CD8-positive, alpha-beta memory T cell (primary cell): Measurements from ENCODE around the gene IQSEC3. TPM values are rescaled to one million over a fixed set of nuclear protein-coding genes. Genes with fewer than 3 reads are reported as not detected.
"Not testable (repeated sequence)": the region's sequence is repeated elsewhere in the genome, so short reads cannot be mapped to it uniquely, and the experiment has no call there.

ENCODE experiments used
- CTCF ChIA-PET: fragments of 350-600 bp; sonication (Branson Sonifier 250); formaldehyde crosslinking; loops from one replicate; lab custom pipeline; 2021; ENCODE audit warnings: antibody characterized with exemption; lab: Charles Lee
- POLR2A ChIA-PET: fragments of 350-600 bp; sonication (Branson Sonifier 250); formaldehyde crosslinking; loops from one replicate; lab custom pipeline; 2021; ENCODE audit warnings: antibody characterized with exemption; lab: Charles Lee
- DNase-seq, 5 donors: peaks; one replicate each; pipeline versions ENCODE4 v3.0.0 to v3.0.0-alpha.2; 2020 to 2022; ENCODE audit warnings: mixed read lengths in 1 of 5
- H3K27ac ChIP-seq: one replicate; pipeline ENCODE4 v1.7.0; 2013; ENCODE audit warnings: low read depth, mild to moderate bottlenecking, low read length, moderate library complexity
- H3K27me3 ChIP-seq: 2 replicates; pipeline ENCODE4 v1.7.0; 2013; ENCODE audit warnings: low read length, mild to moderate bottlenecking; ENCODE audit not compliant: insufficient read depth, poor library complexity, severe bottlenecking
- H3K36me3 ChIP-seq: 2 replicates; pipeline ENCODE4 v1.7.0; 2013; ENCODE audit warnings: mild to moderate bottlenecking, low read length, moderate library complexity; ENCODE audit not compliant: insufficient read depth
- H3K4me1 ChIP-seq: 2 replicates; pipeline ENCODE4 v1.7.0; 2013; ENCODE audit warnings: mild to moderate bottlenecking, low read length, moderate library complexity; ENCODE audit not compliant: insufficient read depth
- H3K4me3 ChIP-seq: 2 replicates; pipeline ENCODE4 v1.7.0; 2013; ENCODE audit warnings: mild to moderate bottlenecking, low read length
- H3K9me3 ChIP-seq: 2 replicates; pipeline ENCODE4 v1.7.0; 2013; ENCODE audit warnings: mild to moderate bottlenecking, low read length
- H3K27ac Mint-ChIP-seq, 8 donors: one replicate each; pipeline ENCODE4 v1.8.0; 2020 to 2021; ENCODE audit warnings: mixed read lengths in 8 of 8, mild to moderate bottlenecking in 6 of 8, inconsistent platforms in 3 of 8, moderate library complexity in 3 of 8
- H3K27me3 Mint-ChIP-seq, 2 donors: one replicate each; pipeline ENCODE4 v1.8.0; 2020 to 2021; ENCODE audit warnings: mixed read lengths in 2 of 2, mild to moderate bottlenecking in 1 of 2, moderate library complexity in 1 of 2
- H3K36me3 Mint-ChIP-seq, 3 donors: one replicate each; pipeline ENCODE4 v1.8.0; 2020 to 2021; ENCODE audit warnings: mixed read lengths in 3 of 3, inconsistent platforms in 1 of 3, mild to moderate bottlenecking in 1 of 3
- H3K4me1 Mint-ChIP-seq, 3 donors: one replicate each; pipeline ENCODE4 v1.8.0; 2020 to 2021; ENCODE audit warnings: mixed read lengths in 3 of 3, inconsistent platforms in 1 of 3, mild to moderate bottlenecking in 1 of 3
- H3K4me3 Mint-ChIP-seq, 7 donors: one replicate each; pipeline ENCODE4 v1.8.0; 2020 to 2021; ENCODE audit warnings: mixed read lengths in 7 of 7, mild to moderate bottlenecking in 6 of 7, moderate library complexity in 4 of 7, inconsistent platforms in 2 of 7
- H3K9me3 Mint-ChIP-seq, 5 donors: one replicate each; pipeline ENCODE4 v1.8.0; 2020 to 2022; ENCODE audit warnings: mixed read lengths in 5 of 5, mild to moderate bottlenecking in 3 of 5, moderate library complexity in 2 of 5, inconsistent platforms in 1 of 5
- polyA plus RNA-seq: library from polyadenylated mRNA; unstranded; fragments of 300-500 nt; fragmentation: Illumina TruSeq; gene quantifications from one replicate; pipeline ENCODE4 v1.2.3, GENCODE V29; 2021
- total RNA-seq, 2 experiments: library from RNA; stranded (reverse); gene quantifications; one replicate each; pipeline ENCODE4 v1.2.3, GENCODE V29; 2021

The IQSEC3 gene
- total and polyA plus RNA-seq, 3 experiments from 2014 or later: 0.53 to 0.88 TPM; not detected in 1

GRCh38 chr12:47699-48226 lies 18.8 kb upstream of the IQSEC3 start:
- H3K27me3 ChIP-seq, POLR2A ChIA-PET, H3K36me3 ChIP-seq, H3K4me3 Mint-ChIP-seq, H3K27ac ChIP-seq, H3K4me3 ChIP-seq, H3K9me3 ChIP-seq, H3K36me3 Mint-ChIP-seq, H3K4me1 ChIP-seq, CTCF ChIA-PET, DNase-seq, H3K27ac Mint-ChIP-seq, H3K4me1 Mint-ChIP-seq, H3K9me3 Mint-ChIP-seq: not testable (repeated sequence)
- peaks cover 33 to 64% of the 10 kb centered on the region in 2 donors for H3K27me3 Mint-ChIP-seq

- H3K4me3 Mint-ChIP-seq, H3K27ac Mint-ChIP-seq, CTCF ChIA-PET, H3K27me3 ChIP-seq, H3K36me3 Mint-ChIP-seq, H3K9me3 ChIP-seq, H3K9me3 Mint-ChIP-seq, H3K36me3 ChIP-seq, H3K4me1 ChIP-seq, H3K4me3 ChIP-seq, POLR2A ChIA-PET, H3K27ac ChIP-seq, DNase-seq, H3K4me1 Mint-ChIP-seq: not testable (repeated sequence)
- H3K27me3 Mint-ChIP-seq: peaks cover 43 to 71% of the 10 kb centered on the region in 2 donors
Observed at GRCh38 chr12:49149-49548, 17.4 kb upstream of the IQSEC3 start.

- H3K27ac ChIP-seq, H3K4me3 Mint-ChIP-seq, H3K9me3 ChIP-seq, H3K4me1 Mint-ChIP-seq, POLR2A ChIA-PET, H3K4me1 ChIP-seq, H3K36me3 ChIP-seq, DNase-seq, H3K27ac Mint-ChIP-seq, CTCF ChIA-PET, H3K4me3 ChIP-seq, H3K36me3 Mint-ChIP-seq, H3K9me3 Mint-ChIP-seq: not testable (repeated sequence)
- H3K27me3 ChIP-seq: peaks cover 25% of the 10 kb centered on the region
- peaks cover 45 to 76% of the 10 kb centered on the region in 2 donors for H3K27me3 Mint-ChIP-seq
Observed at GRCh38 chr12:51087-51486, 15.5 kb upstream of the IQSEC3 start.

- H3K4me3 Mint-ChIP-seq, H3K4me1 ChIP-seq, CTCF ChIA-PET, H3K4me1 Mint-ChIP-seq, H3K27ac Mint-ChIP-seq, H3K9me3 ChIP-seq, H3K27ac ChIP-seq, POLR2A ChIA-PET, DNase-seq, H3K4me3 ChIP-seq, H3K9me3 Mint-ChIP-seq, H3K36me3 ChIP-seq, H3K36me3 Mint-ChIP-seq: not testable (repeated sequence)
- H3K27me3 ChIP-seq: peaks cover 34% of the 10 kb centered on the region
- peaks cover 50 to 78% of the 10 kb centered on the region in 2 donors for H3K27me3 Mint-ChIP-seq
Observed at GRCh38 chr12:51962-52361, 14.6 kb upstream of the IQSEC3 start.

GRCh38 chr12:52902-53734 lies 13.4 kb upstream of the IQSEC3 start:
- DNase-seq, H3K4me1 Mint-ChIP-seq, H3K9me3 ChIP-seq, H3K27ac ChIP-seq, H3K4me1 ChIP-seq, CTCF ChIA-PET, H3K4me3 ChIP-seq, H3K36me3 Mint-ChIP-seq, H3K27ac Mint-ChIP-seq, POLR2A ChIA-PET, H3K4me3 Mint-ChIP-seq, H3K36me3 ChIP-seq: not testable (repeated sequence)
- H3K27me3 ChIP-seq: peaks cover 38% of the 10 kb centered on the region
- Mint-ChIP-seq H3K27me3 (peaks cover 61 to 83% of the 10 kb centered on the region in 2 donors), H3K9me3 (peaks cover 6 to 13% (median 8%) of the 10 kb centered on the region in 5 donors)

GRCh38 chr12:53735-54730 lies 12.5 kb upstream of the IQSEC3 start:
- ChIA-PET CTCF (no interaction called here), POLR2A (no interaction called here)
- Histone ChIP-seq H3K27me3 (peaks cover 38% of the 10 kb centered on the region), H3K27ac (no peak overlapping the region), H3K9me3 (no peaks in the 10 kb centered on the region), H3K4me1 (no peaks in the 10 kb centered on the region), H3K4me3 (no peak overlapping the region), H3K36me3 (no peaks in the 10 kb centered on the region)
- no peak for DNase-seq
- Mint-ChIP-seq H3K36me3 (peaks cover 0 to 16% (median 0%) of the 10 kb centered on the region in 3 donors), H3K27me3 (peaks cover 68 to 86% of the 10 kb centered on the region in 2 donors), H3K4me1 (no peaks in the 10 kb centered on the region), H3K27ac (peak overlapping the region in 1 of 8 donors; percentile 18), H3K9me3 (peaks cover 15 to 22% (median 17%) of the 10 kb centered on the region in 5 donors), H3K4me3 (no peak overlapping the region)

- H3K4me3 Mint-ChIP-seq: no peak overlapping the region
- Histone ChIP-seq H3K9me3 (no peaks in the 10 kb centered on the region), H3K27me3 (peaks cover 38% of the 10 kb centered on the region), H3K27ac (no peak overlapping the region), H3K36me3 (no peaks in the 10 kb centered on the region), H3K4me1 (no peaks in the 10 kb centered on the region), H3K4me3 (no peak overlapping the region)
- POLR2A ChIA-PET: no interaction called here
- H3K36me3 Mint-ChIP-seq: peaks cover 0 to 16% (median 0%) of the 10 kb centered on the region in 3 donors
- H3K9me3 Mint-ChIP-seq: peaks cover 19 to 27% (median 23%) of the 10 kb centered on the region in 5 donors
- peaks cover 67 to 88% of the 10 kb centered on the region in 2 donors for H3K27me3 Mint-ChIP-seq
- CTCF ChIA-PET: no interaction called here
- H3K27ac Mint-ChIP-seq: no peak overlapping the region
- no peak for DNase-seq
- H3K4me1 Mint-ChIP-seq: no peaks in the 10 kb centered on the region
Observed at GRCh38 chr12:54750-55535, 11.6 kb upstream of the IQSEC3 start.
